ENCODE measurements around the gene PARP6. TPM values are rescaled to one million over a fixed set of nuclear protein-coding genes. Genes with fewer than 3 reads are reported as not detected.

PARP6 gene
- total and polyA plus RNA-seq, 9 of the 15 experiments (the other 6 are each of a cell fraction or from before 2014, with no cell fraction given), result 14.8 to 83.2 (median 28.3) TPM

GRCh38 chr15:72230197-72231065, 41.9 kb downstream of the PARP6 start (continued):
- TF ChIP-seq CEBPB (tag; IDR thresholded peaks at IDR 0.05), result peak; percentile 29; the same call in 1 of the 2 replicates

- peaks cover 51 to 66% of the 10 kb centered on the region in 2 experiments for H3K4me1 ChIP-seq (replicated peaks in 1 of 2; ENCODE audit: control insufficient read depth in 2 of 2, insufficient read depth in 2 of 2, low read length in 2 of 2)
- DNase-seq (ENCODE audit: extremely low read depth in 1 of 4, low spot score in 3 of 4) (no peak), ATAC-seq (peak; percentile 5), FAIRE-seq (no peak)
- peaks cover 8% of the 10 kb centered on the region for H4K20me1 ChIP-seq (replicated peaks; ENCODE audit: control insufficient read depth, insufficient read depth, low read length)
- intact Hi-C loops (cut with micrococcal nuclease) (loop anchor here (10.0 kb wide), 1 partner anchor 245 kb away; the partner anchor contains the start of gene ARIH1), in situ Hi-C loops (cut with MboI) (no loop called here)
- H3K9me1 ChIP-seq (ENCODE audit: control insufficient read depth, insufficient read depth, low read length), result peaks cover 8% of the 10 kb centered on the region
- H3K27me3 ChIP-seq (ENCODE audit: control insufficient read depth in 2 of 2, insufficient read depth in 2 of 2, low read length in 2 of 2), result no peaks in the 10 kb centered on the region
- ChIA-PET CTCF (ENCODE audit: low intra/inter-chr PET ratio) (no interaction called here), POLR2A (interaction anchor here (1.0 kb wide), 2 partner anchors 8 to 29 kb away, joined by 3 read pairs; no protein-coding TSS in a partner anchor)
- peaks cover 59% of the 10 kb centered on the region for H3K79me2 ChIP-seq (ENCODE audit: control insufficient read depth, insufficient read depth, low read length)
- under 1% methylated on average over 21 of the region's 29 CpGs for WGBS (ENCODE audit: insufficient coverage, low coverage, missing lambda C conversion rate)
- BruUV-seq (replicated peaks), result no TSS peak
- H3K27ac ChIP-seq (ENCODE audit: extremely low read depth, low read depth, low read length), result peak overlapping the region; percentile 88
- H3K9ac ChIP-seq (ENCODE audit: insufficient read depth in 1 of 2, low read depth in 2 of 2, low read length in 2 of 2), result peak overlapping the region; percentile 77 to 92; a peak in 3 of 4 replicates
- H2AFZ ChIP-seq (ENCODE audit: low read depth, low read length), result no peak overlapping the region
- peak overlapping the region; percentile 67 for H3K4me3 ChIP-seq
- H3K4me2 ChIP-seq (ENCODE audit: insufficient read depth, low read length), result peak overlapping the region; percentile 96; the same call in 1 of the 2 replicates
- H3K9me3 ChIP-seq (replicated peaks; ENCODE audit: control insufficient read depth, insufficient read depth, low read depth, low read length), result no peaks in the 10 kb centered on the region
- H3K36me3 ChIP-seq (ENCODE audit: control insufficient read depth, insufficient read depth, low read length), result peaks cover 31% of the 10 kb centered on the region
- TF ChIP-seq REST (IDR thresholded peaks at IDR 0.05; ENCODE audit: borderline replicate concordance) (no peak), REST (CRISPR knock-in tag; IDR thresholded peaks at IDR 0.05; ENCODE audit: low read depth) (peak; percentile 36; the same call in 1 of the 2 replicates), SIN3A (IDR thresholded peaks at IDR 0.05; ENCODE audit: borderline replicate concordance in 2 of 2, control insufficient read depth in 1 of 2, low read depth in 2 of 2, low read length in 2 of 2) (peak in 1 of 2 experiments; percentile 6; a peak in 1 of 4 replicates), ZNF780A (CRISPR knock-in tag; IDR thresholded peaks at IDR 0.05) (no peak), E2F6 (IDR thresholded peaks at IDR 0.05; ENCODE audit: borderline replicate concordance in 1 of 2, extremely low read depth in 1 of 2, insufficient read depth in 1 of 2, insufficient read length in 1 of 2, low read depth in 1 of 2, low read length in 1 of 2, poor library complexity in 1 of 2, severe bottlenecking in 1 of 2) (peak in 1 of 2 experiments; percentile 41), MYBL2 (IDR thresholded peaks at IDR 0.05; ENCODE audit: low read depth) (no peak), MYBL2 (CRISPR knock-in tag; IDR thresholded peaks at IDR 0.05; ENCODE audit: borderline replicate concordance) (no peak)
Measured at GRCh38 chr15:72229947-72230196, 42.5 kb downstream of the PARP6 start.
